ENCODE data around the gene CAMK2B. TPM values are rescaled to one million over a fixed set of nuclear protein-coding genes. Genes with fewer than 3 reads are reported as not detected.

CAMK2B gene
- total RNA-seq, 1 donor from 2014 or later: 0.23 TPM

DNA sequence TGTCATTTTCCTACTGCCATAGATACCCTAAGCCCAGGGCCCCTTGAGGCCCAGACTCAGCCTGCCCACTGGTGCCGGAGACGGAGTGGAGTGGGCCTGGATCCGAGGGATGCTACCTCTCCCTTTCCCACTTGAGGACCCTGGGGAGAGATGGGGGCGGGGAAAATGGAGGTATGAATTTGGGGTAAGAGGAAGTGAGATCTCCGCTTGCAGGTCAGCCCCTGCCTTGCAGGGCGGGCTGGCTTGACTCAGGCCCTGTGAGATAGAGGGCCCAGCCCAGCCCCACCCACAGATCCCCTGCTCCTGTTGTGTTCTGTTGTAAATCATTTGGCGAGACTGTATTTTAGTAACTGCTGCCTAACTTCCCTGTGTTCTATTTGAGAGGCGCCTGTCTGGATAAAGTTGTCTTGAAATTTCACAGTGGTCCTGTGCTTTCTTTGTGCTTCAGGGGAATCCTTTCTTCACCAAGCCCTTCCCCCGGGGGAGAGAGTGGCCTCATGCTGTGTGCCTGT lies 111.5 kb downstream of the CAMK2B start:
- no peaks in the 10 kb centered on the region for H3K9me3 Mint-ChIP-seq (ENCODE audit: unreplicated experiment)
- DNase-seq (ENCODE audit: low spot score): no peak
- peaks cover 17% of the 10 kb centered on the region for H3K36me3 Mint-ChIP-seq (ENCODE audit: low read depth, unreplicated experiment)
- H3K27ac Mint-ChIP-seq (ENCODE audit: unreplicated experiment): no peak overlapping the region
- TF ChIP-seq CTCF (IDR thresholded peaks at IDR 0.05; ENCODE audit: unreplicated experiment): no peak
- peaks cover 15% of the 10 kb centered on the region for H3K4me1 Mint-ChIP-seq (ENCODE audit: unreplicated experiment)
- H3K27me3 Mint-ChIP-seq (ENCODE audit: unreplicated experiment): no peaks in the 10 kb centered on the region
- no peak overlapping the region for H3K4me3 Mint-ChIP-seq (ENCODE audit: unreplicated experiment)

DNA sequence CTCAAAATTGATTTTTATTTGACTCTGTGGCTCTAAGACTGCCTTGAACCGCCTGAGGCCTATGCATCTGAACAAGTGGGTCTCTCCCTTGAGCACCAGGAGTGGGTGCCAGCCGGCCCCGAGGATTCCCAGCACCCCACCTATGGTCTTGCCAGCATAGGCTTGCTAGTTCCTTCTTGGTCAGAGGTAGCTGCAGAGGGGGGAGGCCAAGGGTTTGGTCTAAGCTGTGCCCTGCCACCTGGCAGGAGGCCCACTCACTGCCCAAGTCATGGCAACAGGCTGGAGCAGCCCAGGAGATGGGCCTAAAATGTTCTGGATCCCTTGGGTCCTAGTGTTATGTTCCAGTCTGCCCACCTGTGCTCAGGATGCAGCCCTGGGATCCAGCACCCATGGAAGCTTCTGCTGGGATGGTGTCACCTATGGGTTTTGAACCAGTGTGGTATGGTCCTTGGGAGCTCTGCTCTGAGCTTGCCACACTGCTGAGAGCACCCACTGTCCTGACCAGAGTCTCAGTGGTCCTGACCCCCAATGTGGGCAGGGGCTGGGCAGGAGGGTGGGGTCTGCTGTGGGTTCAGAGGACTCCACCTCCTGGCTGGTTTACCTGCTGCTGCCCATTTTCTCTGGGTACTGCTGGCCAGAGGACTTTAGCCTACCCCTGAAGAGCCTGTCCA lies 112.1 kb downstream of the CAMK2B start:
- no peak overlapping the region for H3K4me3 Mint-ChIP-seq (ENCODE audit: unreplicated experiment)
- H3K4me1 Mint-ChIP-seq (ENCODE audit: unreplicated experiment): peaks cover 13% of the 10 kb centered on the region
- H3K36me3 Mint-ChIP-seq (ENCODE audit: low read depth, unreplicated experiment): peaks cover 17% of the 10 kb centered on the region
- no peaks in the 10 kb centered on the region for H3K27me3 Mint-ChIP-seq (ENCODE audit: unreplicated experiment)
- H3K27ac Mint-ChIP-seq (ENCODE audit: unreplicated experiment): no peak overlapping the region
- no peaks in the 10 kb centered on the region for H3K9me3 Mint-ChIP-seq (ENCODE audit: unreplicated experiment)
- no peak for TF ChIP-seq CTCF (IDR thresholded peaks at IDR 0.05; ENCODE audit: unreplicated experiment)
- no peak for DNase-seq (ENCODE audit: low spot score)

- H3K27ac Mint-ChIP-seq (ENCODE audit: unreplicated experiment): no peak overlapping the region
- H3K9me3 Mint-ChIP-seq (ENCODE audit: unreplicated experiment): no peaks in the 10 kb centered on the region
- no peak for DNase-seq (ENCODE audit: low spot score)
- peaks cover 20% of the 10 kb centered on the region for H3K36me3 Mint-ChIP-seq (ENCODE audit: low read depth, unreplicated experiment)
- no peak overlapping the region for H3K4me3 Mint-ChIP-seq (ENCODE audit: unreplicated experiment)
- H3K4me1 Mint-ChIP-seq (ENCODE audit: unreplicated experiment): peaks cover 8% of the 10 kb centered on the region
- no peak for TF ChIP-seq CTCF (IDR thresholded peaks at IDR 0.05; ENCODE audit: unreplicated experiment)
- H3K27me3 Mint-ChIP-seq (ENCODE audit: unreplicated experiment): no peaks in the 10 kb centered on the region
Observed at GRCh38 chr7:44212581-44213184, 112.7 kb downstream of the CAMK2B start.

- H3K9me3 Mint-ChIP-seq (ENCODE audit: unreplicated experiment): no peaks in the 10 kb centered on the region
- no peak overlapping the region for H3K27ac Mint-ChIP-seq (ENCODE audit: unreplicated experiment)
- TF ChIP-seq CTCF (IDR thresholded peaks at IDR 0.05; ENCODE audit: unreplicated experiment): no peak
- DNase-seq (ENCODE audit: low spot score): no peak
- H3K36me3 Mint-ChIP-seq (ENCODE audit: low read depth, unreplicated experiment): peaks cover 20% of the 10 kb centered on the region
- peaks cover 8% of the 10 kb centered on the region for H3K4me1 Mint-ChIP-seq (ENCODE audit: unreplicated experiment)
- H3K4me3 Mint-ChIP-seq (ENCODE audit: unreplicated experiment): no peak overlapping the region
- no peaks in the 10 kb centered on the region for H3K27me3 Mint-ChIP-seq (ENCODE audit: unreplicated experiment)
Observed at GRCh38 chr7:44212018-44212417, 113.4 kb downstream of the CAMK2B start.

GRCh38 chr7:44211126-44211675 lies 114.2 kb downstream of the CAMK2B start:
- H3K27me3 Mint-ChIP-seq (ENCODE audit: unreplicated experiment): no peaks in the 10 kb centered on the region
- no peak overlapping the region for H3K27ac Mint-ChIP-seq (ENCODE audit: unreplicated experiment)
- no peak overlapping the region for H3K4me3 Mint-ChIP-seq (ENCODE audit: unreplicated experiment)
- H3K4me1 Mint-ChIP-seq (ENCODE audit: unreplicated experiment): peaks cover 2% of the 10 kb centered on the region
- no peak for TF ChIP-seq CTCF (IDR thresholded peaks at IDR 0.05; ENCODE audit: unreplicated experiment)
- no peaks in the 10 kb centered on the region for H3K9me3 Mint-ChIP-seq (ENCODE audit: unreplicated experiment)
- H3K36me3 Mint-ChIP-seq (ENCODE audit: low read depth, unreplicated experiment): peaks cover 27% of the 10 kb centered on the region
- DNase-seq (ENCODE audit: low spot score): no peak
